ENCODE data around the gene SDF2.

SDF2 gene

DNA sequence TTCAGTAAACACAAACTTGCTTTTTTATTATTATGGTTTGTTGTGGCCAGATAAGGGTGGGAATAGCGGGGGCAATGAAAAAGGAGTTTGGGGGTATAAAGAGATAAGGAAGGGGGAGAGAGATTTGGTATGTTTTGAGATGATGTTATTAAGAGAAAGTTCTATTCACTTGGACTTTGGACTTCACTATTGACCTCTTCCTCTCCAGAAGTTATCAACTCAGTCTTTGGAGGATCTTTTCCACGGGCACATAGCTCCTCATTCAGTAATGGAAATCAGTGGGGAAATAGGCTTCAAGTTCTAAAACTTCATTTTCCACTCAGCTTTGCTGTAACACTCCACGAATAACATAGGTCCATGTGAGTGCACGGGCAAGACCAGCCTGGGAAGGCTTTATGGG is 26.8 kb upstream of the SDF2 start:
- Histone ChIP-seq H3K27me3 (ENCODE audit: low read length) (no peaks in the 10 kb centered on the region), H3K9me3 (ENCODE audit: insufficient read depth, low read length) (no peaks in the 10 kb centered on the region), H3K9me2 (replicated peaks; ENCODE audit: insufficient read depth, low read length) (no peaks in the 10 kb centered on the region), H3K4me3 (ENCODE audit: insufficient read depth, low read length, poor library complexity, severe bottlenecking) (no peak overlapping the region), H3K9ac (ENCODE audit: low read length) (no peak overlapping the region), H3K79me2 (ENCODE audit: insufficient read depth, low read length) (no peaks in the 10 kb centered on the region), H3K27ac (ENCODE audit: low read depth, low read length) (no peak overlapping the region), H4K20me1 (ENCODE audit: low read depth, low read length) (no peaks in the 10 kb centered on the region), H3K36me3 (ENCODE audit: low read length) (peaks cover 38% of the 10 kb centered on the region), H2AFZ (ENCODE audit: low read depth, low read length, severe bottlenecking) (no peak overlapping the region), H3F3A (ENCODE audit: insufficient read depth) (no peaks in the 10 kb centered on the region), H3K4me2 (ENCODE audit: low read depth, low read length, poor library complexity, severe bottlenecking) (no peak overlapping the region)
- TF ChIP-seq EZH2phosphoT487 (conservative IDR thresholded peaks at IDR 0.05; ENCODE audit: low read length): no peak
- TF ChIP-seq, protein P1, sequence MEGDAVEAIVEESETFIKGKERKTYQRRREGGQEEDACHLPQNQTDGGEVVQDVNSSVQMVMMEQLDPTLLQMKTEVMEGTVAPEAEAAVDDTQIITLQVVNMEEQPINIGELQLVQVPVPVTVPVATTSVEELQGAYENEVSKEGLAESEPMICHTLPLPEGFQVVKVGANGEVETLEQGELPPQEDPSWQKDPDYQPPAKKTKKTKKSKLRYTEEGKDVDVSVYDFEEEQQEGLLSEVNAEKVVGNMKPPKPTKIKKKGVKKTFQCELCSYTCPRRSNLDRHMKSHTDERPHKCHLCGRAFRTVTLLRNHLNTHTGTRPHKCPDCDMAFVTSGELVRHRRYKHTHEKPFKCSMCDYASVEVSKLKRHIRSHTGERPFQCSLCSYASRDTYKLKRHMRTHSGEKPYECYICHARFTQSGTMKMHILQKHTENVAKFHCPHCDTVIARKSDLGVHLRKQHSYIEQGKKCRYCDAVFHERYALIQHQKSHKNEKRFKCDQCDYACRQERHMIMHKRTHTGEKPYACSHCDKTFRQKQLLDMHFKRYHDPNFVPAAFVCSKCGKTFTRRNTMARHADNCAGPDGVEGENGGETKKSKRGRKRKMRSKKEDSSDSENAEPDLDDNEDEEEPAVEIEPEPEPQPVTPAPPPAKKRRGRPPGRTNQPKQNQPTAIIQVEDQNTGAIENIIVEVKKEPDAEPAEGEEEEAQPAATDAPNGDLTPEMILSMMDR (IDR thresholded peaks at IDR 0.05; ENCODE audit: insufficient read depth, low read length, poor library complexity, severe bottlenecking): no peak

DNA sequence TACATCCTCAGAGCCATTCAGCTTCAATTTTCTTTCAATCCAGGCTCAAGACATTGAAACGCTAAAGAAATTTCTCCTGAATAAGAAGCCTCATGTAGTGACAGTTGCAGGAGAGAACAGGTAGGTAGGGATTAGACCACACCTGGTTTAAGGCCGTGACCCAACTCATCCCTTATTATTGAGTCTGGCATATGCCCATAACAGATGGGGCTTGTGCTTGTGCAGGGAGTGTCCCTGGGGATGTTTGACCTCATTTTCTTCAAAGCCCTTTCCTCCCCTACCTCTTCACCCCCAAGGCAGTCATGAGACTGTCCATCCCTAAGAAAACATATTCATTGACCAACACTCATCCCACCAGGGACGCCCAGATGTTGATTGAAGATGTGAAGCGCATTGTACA is 24.6 kb upstream of the SDF2 start:
- Histone ChIP-seq H3K79me2 (ENCODE audit: insufficient read depth, low read length) (no peaks in the 10 kb centered on the region), H3K27ac (ENCODE audit: low read depth, low read length) (no peak overlapping the region), H3F3A (ENCODE audit: insufficient read depth) (no peaks in the 10 kb centered on the region), H3K9me3 (ENCODE audit: insufficient read depth, low read length) (no peaks in the 10 kb centered on the region), H3K9me2 (replicated peaks; ENCODE audit: insufficient read depth, low read length) (no peaks in the 10 kb centered on the region), H3K36me3 (ENCODE audit: low read length) (peaks cover 38% of the 10 kb centered on the region), H3K4me2 (ENCODE audit: low read depth, low read length, poor library complexity, severe bottlenecking) (no peak overlapping the region), H3K9ac (ENCODE audit: low read length) (no peak overlapping the region), H3K27me3 (ENCODE audit: low read length) (no peaks in the 10 kb centered on the region), H4K20me1 (ENCODE audit: low read depth, low read length) (no peaks in the 10 kb centered on the region), H2AFZ (ENCODE audit: low read depth, low read length, severe bottlenecking) (no peak overlapping the region), H3K4me3 (ENCODE audit: insufficient read depth, low read length, poor library complexity, severe bottlenecking) (no peak overlapping the region)
- TF ChIP-seq, protein P1 (IDR thresholded peaks at IDR 0.05; ENCODE audit: insufficient read depth, low read length, poor library complexity, severe bottlenecking): no peak
- TF ChIP-seq EZH2phosphoT487 (conservative IDR thresholded peaks at IDR 0.05; ENCODE audit: low read length): no peak

DNA sequence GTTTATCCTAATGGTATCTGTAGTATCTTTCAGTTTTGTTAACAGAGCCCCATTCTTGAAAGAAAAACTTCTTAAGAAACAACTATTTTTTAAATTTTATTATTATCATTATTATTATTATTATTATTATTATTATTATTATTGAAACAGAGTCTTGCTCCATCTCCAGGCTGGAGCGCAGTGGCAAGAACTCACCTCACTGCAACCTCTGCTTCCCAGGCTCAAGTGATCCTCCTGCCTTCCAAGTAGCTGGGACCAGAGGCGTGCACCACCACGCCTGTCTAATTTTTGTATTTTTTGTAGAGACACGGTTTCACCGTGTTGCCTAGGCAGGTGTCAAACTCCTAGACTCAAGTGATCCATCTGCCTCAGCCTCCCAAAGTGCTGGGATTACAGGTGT is 23.7 kb upstream of the SDF2 start:
- Histone ChIP-seq H2AFZ (ENCODE audit: low read depth, low read length, severe bottlenecking) (no peak overlapping the region), H3K36me3 (ENCODE audit: low read length) (peaks cover 39% of the 10 kb centered on the region), H3K4me3 (ENCODE audit: insufficient read depth, low read length, poor library complexity, severe bottlenecking) (no peak overlapping the region), H3K27me3 (ENCODE audit: low read length) (no peaks in the 10 kb centered on the region), H3K9me2 (replicated peaks; ENCODE audit: insufficient read depth, low read length) (no peaks in the 10 kb centered on the region), H3K9ac (ENCODE audit: low read length) (no peak overlapping the region), H3K79me2 (ENCODE audit: insufficient read depth, low read length) (no peaks in the 10 kb centered on the region), H3K27ac (ENCODE audit: low read depth, low read length) (no peak overlapping the region), H4K20me1 (ENCODE audit: low read depth, low read length) (no peaks in the 10 kb centered on the region), H3K4me2 (ENCODE audit: low read depth, low read length, poor library complexity, severe bottlenecking) (no peak overlapping the region), H3K9me3 (ENCODE audit: insufficient read depth, low read length) (no peaks in the 10 kb centered on the region), H3F3A (ENCODE audit: insufficient read depth) (no peaks in the 10 kb centered on the region)
- no peak for TF ChIP-seq EZH2phosphoT487 (conservative IDR thresholded peaks at IDR 0.05; ENCODE audit: low read length)

DNA sequence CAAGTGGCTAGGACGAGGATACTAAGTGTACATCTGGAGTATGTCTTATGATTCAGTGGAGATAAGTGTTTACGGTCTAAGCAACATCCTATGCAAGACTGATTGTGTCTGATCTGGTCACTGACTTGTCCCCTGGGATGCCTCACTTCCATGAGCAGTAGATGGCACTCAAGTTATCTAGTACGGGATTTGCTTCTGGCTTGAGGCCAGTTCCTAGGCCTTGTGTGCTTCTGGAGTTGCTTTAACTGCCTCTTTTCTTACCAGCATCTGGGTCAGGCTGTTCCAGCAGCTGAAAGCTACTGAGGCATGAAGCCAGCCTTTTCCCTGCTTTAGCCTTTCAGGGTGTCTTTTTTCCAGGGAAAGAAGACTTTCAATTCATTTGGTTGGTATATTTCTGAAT is 23.3 kb upstream of the SDF2 start:
- no peaks in the 10 kb centered on the region for H3K9me2 ChIP-seq (replicated peaks; ENCODE audit: insufficient read depth, low read length)
- H3K4me3 ChIP-seq (ENCODE audit: insufficient read depth, low read length, poor library complexity, severe bottlenecking): no peak overlapping the region
- H3K36me3 ChIP-seq (ENCODE audit: low read length): peaks cover 37% of the 10 kb centered on the region
- TF ChIP-seq, protein P1 (IDR thresholded peaks at IDR 0.05; ENCODE audit: insufficient read depth, low read length, poor library complexity, severe bottlenecking): no peak
- TF ChIP-seq EZH2phosphoT487 (conservative IDR thresholded peaks at IDR 0.05; ENCODE audit: low read length): no peak
- no peaks in the 10 kb centered on the region for H4K20me1 ChIP-seq (ENCODE audit: low read depth, low read length)
- no peaks in the 10 kb centered on the region for H3K9me3 ChIP-seq (ENCODE audit: insufficient read depth, low read length)
- no peak overlapping the region for H2AFZ ChIP-seq (ENCODE audit: low read depth, low read length, severe bottlenecking)
- no peak overlapping the region for H3K27ac ChIP-seq (ENCODE audit: low read depth, low read length)
- H3K4me2 ChIP-seq (ENCODE audit: low read depth, low read length, poor library complexity, severe bottlenecking): no peak overlapping the region
- H3K9ac ChIP-seq (ENCODE audit: low read length): no peak overlapping the region
- no peaks in the 10 kb centered on the region for H3F3A ChIP-seq (ENCODE audit: insufficient read depth)
- H3K79me2 ChIP-seq (ENCODE audit: insufficient read depth, low read length): no peaks in the 10 kb centered on the region
- no peaks in the 10 kb centered on the region for H3K27me3 ChIP-seq (ENCODE audit: low read length)

Data from SU-DHL-6 (cell line).